HepG2 (cell line): Measurements from ENCODE around the gene RASA1. TPM values are rescaled to one million over a fixed set of nuclear protein-coding genes. Genes with fewer than 3 reads are reported as not detected.

Source experiments
- CCAR2 ChIP-seq: fragments of 200-400 bp; formaldehyde crosslinking; optimal IDR thresholded peaks from 2 replicates; pipeline ENCODE3; 2018; ENCODE audit warnings: low read depth, mild to moderate bottlenecking, low read length, moderate library complexity
- ERF ChIP-seq: IDR thresholded peaks from 2 replicates; pipeline ENCODE4 v1.6.1; 2018; ENCODE audit warnings: missing biosample characterization, missing genetic modification reagents
- ETV5 ChIP-seq: IDR thresholded peaks from 2 replicates; pipeline ENCODE4 v1.6.1; 2018; ENCODE audit warnings: missing biosample characterization, missing genetic modification reagents, inconsistent platforms, borderline replicate concordance
- KLF15 ChIP-seq: sonication (generic); formaldehyde crosslinking; IDR thresholded peaks from 2 replicates; pipeline ENCODE4 v1.8.1; 2023; ENCODE audit warnings: borderline replicate concordance, mild to moderate bottlenecking, inconsistent platforms, missing genetic modification reagents, mixed read lengths
- MEIS2 ChIP-seq: sonication (generic); formaldehyde crosslinking; IDR thresholded peaks from 2 replicates; pipeline ENCODE4 v1.9.0; 2021; ENCODE audit warnings: mild to moderate bottlenecking, missing genetic modification reagents
- NFIC ChIP-seq: IDR thresholded peaks from 2 replicates; pipeline ENCODE4 v1.6.1; 2012; ENCODE audit warnings: mild to moderate bottlenecking, low read length, inconsistent platforms
- NPAS2 ChIP-seq: sonication (generic); formaldehyde crosslinking; IDR thresholded peaks from 2 replicates; pipeline ENCODE4 v1.8.0; 2022; ENCODE audit warnings: mild to moderate bottlenecking, missing genetic modification reagents, borderline replicate concordance
- NR2C2 ChIP-seq: sonication (generic); formaldehyde crosslinking; IDR thresholded peaks from 2 replicates; pipeline ENCODE4 v1.4.0; 2020; ENCODE audit warnings: missing genetic modification reagents, mild to moderate bottlenecking, moderate library complexity, borderline replicate concordance
- PHF21A ChIP-seq: sonication (generic); formaldehyde crosslinking; IDR thresholded peaks from 2 replicates; pipeline ENCODE4 v1.5.0; 2020; ENCODE audit warnings: mild to moderate bottlenecking, missing genetic modification reagents
- PHF5A ChIP-seq: IDR thresholded peaks from one replicate; pipeline ENCODE4 v1.6.1; 2018; ENCODE audit warnings: low read depth, missing genetic modification reagents; ENCODE audit not compliant: unreplicated experiment
- RBFOX2 ChIP-seq: fragments of 200-400 bp; formaldehyde crosslinking; IDR thresholded peaks from 2 replicates; pipeline ENCODE4 v1.6.1; 2017; ENCODE audit warnings: low read depth, mild to moderate bottlenecking, low read length
- polyA plus RNA-seq, 8 experiments: library from polyadenylated mRNA; depleted of rRNA in 3 of 8; stranded (reverse) in 7 of 8; unstranded in 1 of 8; fragments of >200 nt; fragmentation: Illumina TruSeq in 4 of 8; extraction: Trizol in 4 of 8; gene quantifications; 2 replicates each; pipeline versions ENCODE4 v1.2.1 to v1.2.3, GENCODE V29; 2011 to 2016; ENCODE audit warnings: low read depth in 4 of 8, missing spikeins in 1 of 8, mixed read lengths in 1 of 8; ENCODE audit not compliant: insufficient read depth in 1 of 8
- total RNA-seq, 5 experiments: library from RNA; depleted of rRNA; stranded (reverse); fragments of >200 nt; fragmentation: Illumina TruSeq; extraction: Trizol; gene quantifications; 2 replicates each; pipeline ENCODE4 v1.2.3, GENCODE V29; 2016; ENCODE audit warnings: low read depth in 1 of 5
- TF ChIP-seq, protein P1 (sequence below): conservative IDR thresholded peaks from 2 replicates; pipeline ENCODE4 v1.6.1; 2018; ENCODE audit warnings: missing genetic modification reagents
- TF ChIP-seq, protein P2 (sequence below): sonication (generic); formaldehyde crosslinking; IDR thresholded peaks from 2 replicates; pipeline ENCODE4 v1.4.0; 2020; ENCODE audit warnings: mild to moderate bottlenecking, missing genetic modification reagents, borderline replicate concordance
- TF ChIP-seq, protein P3 (sequence below): sonication (generic); formaldehyde crosslinking; IDR thresholded peaks from 2 replicates; pipeline ENCODE4 v1.5.0; 2020; ENCODE audit warnings: mild to moderate bottlenecking, missing genetic modification reagents, borderline replicate concordance

RASA1 gene
- total and polyA plus RNA-seq, 2 of the 13 experiments (the other 11 are each of a cell fraction or from before 2014, with no cell fraction given), result 19.5 to 20.5 TPM

DNA sequence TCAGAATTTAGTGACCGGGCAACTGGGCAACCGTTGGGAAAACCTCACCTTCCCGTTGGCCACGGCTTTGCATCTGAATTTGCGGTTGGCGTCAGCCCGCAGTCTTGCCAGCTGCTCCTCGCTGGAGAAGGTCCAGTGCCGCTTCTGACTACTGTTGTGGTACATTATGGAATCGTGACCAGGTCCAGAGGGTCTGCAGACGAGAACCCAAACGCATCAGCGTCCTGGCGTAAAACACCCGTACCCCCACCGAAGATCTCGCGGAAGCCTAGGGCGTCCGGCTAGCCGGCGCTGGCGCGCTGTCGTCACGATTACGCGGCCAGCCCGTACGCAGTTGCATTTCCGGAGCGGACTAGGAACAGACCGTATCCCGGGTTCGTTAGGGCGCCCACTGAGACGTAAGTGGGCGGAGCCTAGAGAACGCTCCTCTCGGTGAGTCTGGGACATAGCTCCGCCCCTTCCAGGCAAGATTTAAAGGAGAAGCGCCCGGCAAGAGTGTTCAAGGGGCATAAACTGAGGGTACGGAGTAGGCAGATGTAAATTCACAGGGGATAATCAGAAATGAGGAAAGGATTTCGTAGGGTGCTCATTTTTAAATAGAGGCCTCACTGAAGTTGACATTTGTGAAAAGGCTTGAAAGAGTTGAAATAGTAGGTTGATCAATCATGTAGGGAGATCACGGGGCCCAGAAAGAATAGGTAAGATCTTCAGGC lies 145.1 kb downstream of the RASA1 start, which contains the start of gene CCNH (continued):
- TF ChIP-seq, protein P1, sequence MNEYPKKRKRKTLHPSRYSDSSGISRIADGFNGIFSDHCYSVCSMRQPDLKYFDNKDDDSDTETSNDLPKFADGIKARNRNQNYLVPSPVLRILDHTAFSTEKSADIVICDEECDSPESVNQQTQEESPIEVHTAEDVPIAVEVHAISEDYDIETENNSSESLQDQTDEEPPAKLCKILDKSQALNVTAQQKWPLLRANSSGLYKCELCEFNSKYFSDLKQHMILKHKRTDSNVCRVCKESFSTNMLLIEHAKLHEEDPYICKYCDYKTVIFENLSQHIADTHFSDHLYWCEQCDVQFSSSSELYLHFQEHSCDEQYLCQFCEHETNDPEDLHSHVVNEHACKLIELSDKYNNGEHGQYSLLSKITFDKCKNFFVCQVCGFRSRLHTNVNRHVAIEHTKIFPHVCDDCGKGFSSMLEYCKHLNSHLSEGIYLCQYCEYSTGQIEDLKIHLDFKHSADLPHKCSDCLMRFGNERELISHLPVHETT, result 0 out of 2 replicates have a peak, but pooled peaks have one; percentile 52
- TF ChIP-seq CCAR2 (no peak), PHF5A (no peak), KLF15 (CRISPR knock-in tag) (no peak), RBFOX2 (peak; percentile 80), NR2C2 (CRISPR knock-in tag) (peak; percentile 64; the same call in 1 of the 2 replicates), MEIS2 (CRISPR knock-in tag) (peak; percentile 19; the same call in 1 of the 2 replicates), ERF (peak; percentile 62; the same call in 1 of the 2 replicates), NFIC (no peak), ETV5 (CRISPR knock-in tag) (peak; percentile 90), NPAS2 (CRISPR knock-in tag) (no peak), PHF21A (CRISPR knock-in tag) (peak; percentile 78)
- TF ChIP-seq, protein P2, sequence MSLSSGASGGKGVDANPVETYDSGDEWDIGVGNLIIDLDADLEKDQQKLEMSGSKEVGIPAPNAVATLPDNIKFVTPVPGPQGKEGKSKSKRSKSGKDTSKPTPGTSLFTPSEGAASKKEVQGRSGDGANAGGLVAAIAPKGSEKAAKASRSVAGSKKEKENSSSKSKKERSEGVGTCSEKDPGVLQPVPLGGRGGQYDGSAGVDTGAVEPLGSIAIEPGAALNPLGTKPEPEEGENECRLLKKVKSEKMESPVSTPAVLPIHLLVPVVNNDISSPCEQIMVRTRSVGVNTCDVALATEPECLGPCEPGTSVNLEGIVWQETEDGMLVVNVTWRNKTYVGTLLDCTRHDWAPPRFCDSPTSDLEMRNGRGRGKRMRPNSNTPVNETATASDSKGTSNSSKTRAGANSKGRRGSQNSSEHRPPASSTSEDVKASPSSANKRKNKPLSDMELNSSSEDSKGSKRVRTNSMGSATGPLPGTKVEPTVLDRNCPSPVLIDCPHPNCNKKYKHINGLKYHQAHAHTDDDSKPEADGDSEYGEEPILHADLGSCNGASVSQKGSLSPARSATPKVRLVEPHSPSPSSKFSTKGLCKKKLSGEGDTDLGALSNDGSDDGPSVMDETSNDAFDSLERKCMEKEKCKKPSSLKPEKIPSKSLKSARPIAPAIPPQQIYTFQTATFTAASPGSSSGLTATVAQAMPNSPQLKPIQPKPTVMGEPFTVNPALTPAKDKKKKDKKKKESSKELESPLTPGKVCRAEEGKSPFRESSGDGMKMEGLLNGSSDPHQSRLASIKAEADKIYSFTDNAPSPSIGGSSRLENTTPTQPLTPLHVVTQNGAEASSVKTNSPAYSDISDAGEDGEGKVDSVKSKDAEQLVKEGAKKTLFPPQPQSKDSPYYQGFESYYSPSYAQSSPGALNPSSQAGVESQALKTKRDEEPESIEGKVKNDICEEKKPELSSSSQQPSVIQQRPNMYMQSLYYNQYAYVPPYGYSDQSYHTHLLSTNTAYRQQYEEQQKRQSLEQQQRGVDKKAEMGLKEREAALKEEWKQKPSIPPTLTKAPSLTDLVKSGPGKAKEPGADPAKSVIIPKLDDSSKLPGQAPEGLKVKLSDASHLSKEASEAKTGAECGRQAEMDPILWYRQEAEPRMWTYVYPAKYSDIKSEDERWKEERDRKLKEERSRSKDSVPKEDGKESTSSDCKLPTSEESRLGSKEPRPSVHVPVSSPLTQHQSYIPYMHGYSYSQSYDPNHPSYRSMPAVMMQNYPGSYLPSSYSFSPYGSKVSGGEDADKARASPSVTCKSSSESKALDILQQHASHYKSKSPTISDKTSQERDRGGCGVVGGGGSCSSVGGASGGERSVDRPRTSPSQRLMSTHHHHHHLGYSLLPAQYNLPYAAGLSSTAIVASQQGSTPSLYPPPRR (CRISPR knock-in tag), result 0 out of 2 replicates have a peak, but pooled peaks have one; percentile 47
- TF ChIP-seq, protein P3, sequence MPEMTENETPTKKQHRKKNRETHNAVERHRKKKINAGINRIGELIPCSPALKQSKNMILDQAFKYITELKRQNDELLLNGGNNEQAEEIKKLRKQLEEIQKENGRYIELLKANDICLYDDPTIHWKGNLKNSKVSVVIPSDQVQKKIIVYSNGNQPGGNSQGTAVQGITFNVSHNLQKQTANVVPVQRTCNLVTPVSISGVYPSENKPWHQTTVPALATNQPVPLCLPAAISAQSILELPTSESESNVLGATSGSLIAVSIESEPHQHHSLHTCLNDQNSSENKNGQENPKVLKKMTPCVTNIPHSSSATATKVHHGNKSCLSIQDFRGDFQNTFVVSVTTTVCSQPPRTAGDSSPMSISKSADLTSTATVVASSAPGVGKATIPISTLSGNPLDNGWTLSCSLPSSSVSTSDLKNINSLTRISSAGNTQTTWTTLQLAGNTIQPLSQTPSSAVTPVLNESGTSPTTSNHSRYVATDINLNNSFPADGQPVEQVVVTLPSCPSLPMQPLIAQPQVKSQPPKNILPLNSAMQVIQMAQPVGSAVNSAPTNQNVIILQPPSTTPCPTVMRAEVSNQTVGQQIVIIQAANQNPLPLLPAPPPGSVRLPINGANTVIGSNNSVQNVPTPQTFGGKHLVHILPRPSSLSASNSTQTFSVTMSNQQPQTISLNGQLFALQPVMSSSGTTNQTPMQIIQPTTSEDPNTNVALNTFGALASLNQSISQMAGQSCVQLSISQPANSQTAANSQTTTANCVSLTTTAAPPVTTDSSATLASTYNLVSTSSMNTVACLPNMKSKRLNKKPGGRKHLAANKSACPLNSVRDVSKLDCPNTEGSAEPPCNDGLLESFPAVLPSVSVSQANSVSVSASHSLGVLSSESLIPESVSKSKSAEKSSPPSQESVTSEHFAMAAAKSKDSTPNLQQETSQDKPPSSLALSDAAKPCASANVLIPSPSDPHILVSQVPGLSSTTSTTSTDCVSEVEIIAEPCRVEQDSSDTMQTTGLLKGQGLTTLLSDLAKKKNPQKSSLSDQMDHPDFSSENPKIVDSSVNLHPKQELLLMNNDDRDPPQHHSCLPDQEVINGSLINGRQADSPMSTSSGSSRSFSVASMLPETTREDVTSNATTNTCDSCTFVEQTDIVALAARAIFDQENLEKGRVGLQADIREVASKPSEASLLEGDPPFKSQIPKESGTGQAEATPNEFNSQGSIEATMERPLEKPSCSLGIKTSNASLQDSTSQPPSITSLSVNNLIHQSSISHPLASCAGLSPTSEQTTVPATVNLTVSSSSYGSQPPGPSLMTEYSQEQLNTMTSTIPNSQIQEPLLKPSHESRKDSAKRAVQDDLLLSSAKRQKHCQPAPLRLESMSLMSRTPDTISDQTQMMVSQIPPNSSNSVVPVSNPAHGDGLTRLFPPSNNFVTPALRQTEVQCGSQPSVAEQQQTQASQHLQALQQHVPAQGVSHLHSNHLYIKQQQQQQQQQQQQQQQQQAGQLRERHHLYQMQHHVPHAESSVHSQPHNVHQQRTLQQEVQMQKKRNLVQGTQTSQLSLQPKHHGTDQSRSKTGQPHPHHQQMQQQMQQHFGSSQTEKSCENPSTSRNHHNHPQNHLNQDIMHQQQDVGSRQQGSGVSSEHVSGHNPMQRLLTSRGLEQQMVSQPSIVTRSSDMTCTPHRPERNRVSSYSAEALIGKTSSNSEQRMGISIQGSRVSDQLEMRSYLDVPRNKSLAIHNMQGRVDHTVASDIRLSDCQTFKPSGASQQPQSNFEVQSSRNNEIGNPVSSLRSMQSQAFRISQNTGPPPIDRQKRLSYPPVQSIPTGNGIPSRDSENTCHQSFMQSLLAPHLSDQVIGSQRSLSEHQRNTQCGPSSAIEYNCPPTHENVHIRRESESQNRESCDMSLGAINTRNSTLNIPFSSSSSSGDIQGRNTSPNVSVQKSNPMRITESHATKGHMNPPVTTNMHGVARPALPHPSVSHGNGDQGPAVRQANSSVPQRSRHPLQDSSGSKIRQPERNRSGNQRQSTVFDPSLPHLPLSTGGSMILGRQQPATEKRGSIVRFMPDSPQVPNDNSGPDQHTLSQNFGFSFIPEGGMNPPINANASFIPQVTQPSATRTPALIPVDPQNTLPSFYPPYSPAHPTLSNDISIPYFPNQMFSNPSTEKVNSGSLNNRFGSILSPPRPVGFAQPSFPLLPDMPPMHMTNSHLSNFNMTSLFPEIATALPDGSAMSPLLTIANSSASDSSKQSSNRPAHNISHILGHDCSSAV (CRISPR knock-in tag), result no peak
